ENCODE results near the gene TBC1D17.

DNA sequence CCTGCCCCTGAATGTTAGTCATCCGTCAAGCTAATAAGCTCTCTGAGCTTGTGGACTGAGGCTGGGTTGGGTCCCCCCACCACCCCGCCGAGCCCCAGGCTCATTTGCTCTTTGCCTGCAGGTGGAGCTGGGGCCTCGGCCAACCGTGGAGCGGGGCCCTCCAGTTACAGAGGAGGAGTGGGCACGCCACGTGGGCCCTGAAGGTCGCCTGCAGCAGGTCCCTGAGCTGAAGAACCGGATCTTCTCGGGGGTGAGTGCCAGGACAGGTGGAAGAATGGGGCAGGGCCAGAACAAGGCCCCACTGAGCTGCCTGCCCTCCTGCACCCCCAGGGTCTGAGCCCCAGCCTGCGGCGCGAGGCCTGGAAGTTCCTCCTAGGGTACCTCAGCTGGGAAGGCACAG, 5.1 kb downstream of the TBC1D17 start:
- TF ChIP-seq EZH2phosphoT487 (IDR thresholded peaks at IDR 0.05; ENCODE audit: insufficient read depth, low read depth) (no peak), EZH2 (IDR thresholded peaks at IDR 0.05; ENCODE audit: insufficient read depth, poor library complexity, severe bottlenecking) (no peak)

Measured in GM23248 (cell line).